Measurements from ENCODE around the gene LRPAP1. TPM values are rescaled to one million over a fixed set of nuclear protein-coding genes. Genes with fewer than 3 reads are reported as not detected.

Gene LRPAP1
- total RNA-seq (2022; extraction: Qiagen RNA extraction), result 109 to 135 TPM (median 125 TPM) in 5 replicates

GRCh38 chr4:3531879-3532750 lies at the start of gene LRPAP1:
Gene LRPAP1 (minus strand): TSS chr4:3532422. CDS start chr4:3532412, 10 bp downstream.

DNA sequence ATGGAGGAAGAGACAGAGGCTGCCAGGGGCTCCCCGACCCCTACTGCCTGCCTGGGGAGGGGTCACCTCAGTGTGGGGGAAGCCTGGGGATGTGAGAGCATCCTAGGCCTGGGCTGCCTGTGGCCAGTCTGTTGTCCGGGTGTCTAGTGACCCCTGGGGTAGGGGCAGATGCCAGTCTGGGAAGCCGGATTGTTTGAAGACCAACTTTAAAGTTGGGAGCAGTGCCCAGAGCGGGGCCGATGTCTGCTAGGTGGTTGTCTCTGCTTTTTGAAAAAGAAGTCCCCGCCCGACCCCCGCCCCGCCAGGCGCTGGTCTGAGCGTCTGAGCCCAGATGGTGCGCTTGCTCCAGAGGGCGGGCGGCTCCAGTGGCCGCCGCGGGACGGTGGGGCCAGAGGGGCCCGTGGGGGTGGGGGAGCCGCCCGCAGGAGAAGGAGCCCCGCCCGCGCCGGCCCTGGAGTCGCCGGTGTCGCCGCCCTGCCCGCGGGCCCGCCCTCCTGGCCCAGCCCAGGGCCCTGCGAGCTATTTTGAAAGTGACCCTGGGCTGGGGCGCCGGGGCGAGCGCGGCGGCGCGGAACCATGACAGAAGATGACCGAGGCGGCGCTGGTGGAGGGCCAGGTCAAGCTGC lies 69.3 kb downstream of the LRPAP1 start, which contains the start of gene DOK7:
Gene DOK7, plus strand, starts transcription at position 517 of the 626 bp plus-strand sequence. Its CDS starts 70 bp downstream, at position 587.

Other genes starting within 250 kb of the LRPAP1 start
- 8.4 to 12.3 TPM (median 10.1 TPM) in 5 replicates for gene RGS12, start 239.4 kb downstream of the LRPAP1 start, total RNA-seq (2022; extraction: Qiagen RNA extraction)
- gene HGFAC, start 90.5 kb downstream of the LRPAP1 start, total RNA-seq (2022; extraction: Qiagen RNA extraction), result 0.08 to 0.35 TPM (median 0.20 TPM) in 5 replicates
- gene DOK7, start 69.1 kb downstream of the LRPAP1 start, total RNA-seq (2022; extraction: Qiagen RNA extraction), result 0.23 to 0.66 TPM (median 0.30 TPM) in 5 replicates
- 6.8 to 10.8 TPM (median 9.7 TPM) in 5 replicates for gene ADRA2C, start 234.0 kb upstream of the LRPAP1 start, total RNA-seq (2022; extraction: Qiagen RNA extraction)

Data from A549 treated with Hydrocortisone at 1 μM for 4 hours (cell line).